Endothelial cell of umbilical vein (primary cell): ENCODE measurements around the gene ZFHX2. TPM values are rescaled to one million over a fixed set of nuclear protein-coding genes. Genes with fewer than 3 reads are reported as not detected.

Experiments
- BruUV-seq: library from RNA; stranded (reverse); fragments of 400-500 nt; replicated peaks from 2 replicates; lab custom pipeline; 2021; lab: Mats Ljungman, UMichigan
- CTCF ChIA-PET: fragments of 300-600, 350-600 bp; sonication (Branson Sonifier 250); formaldehyde crosslinking; loops from one replicate; lab custom pipeline; 2021; ENCODE audit warnings: antibody characterized with exemption, inconsistent platforms; lab: Charles Lee
- POLR2A ChIA-PET: fragments of 300-600, 350-600 bp; sonication (Branson Sonifier 250); formaldehyde crosslinking; loops from one replicate; lab custom pipeline; 2021; ENCODE audit warnings: antibody characterized with exemption, inconsistent platforms; lab: Charles Lee
- DNase-seq: peaks from one replicate; pipeline ENCODE4 v3.0.0-alpha.2; 2011; ENCODE audit warnings: low read depth, low spot score
- FAIRE-seq: peaks from 2 replicates; lab custom pipeline; 2011; peaks lifted over from hg19 to GRCh38; lab: Jason Lieb, UNC
- H2AFZ ChIP-seq: 2 replicates; pipeline ENCODE4 v1.6.0; 2012; ENCODE audit warnings: low read depth, low read length, control low read depth, inconsistent platforms
- H3K27ac ChIP-seq: 2 replicates; pipeline ENCODE4 v1.5.1; 2011; ENCODE audit warnings: low read depth, mild to moderate bottlenecking, control low read depth, low read length, moderate library complexity; ENCODE audit not compliant: insufficient read depth
- H3K27me3 ChIP-seq, 2 experiments: 2 replicates each; pipeline versions ENCODE4 v1.6.0 to v1.6.1; 2011; ENCODE audit warnings: low read length in 2 of 2, mixed read lengths in 1 of 2; ENCODE audit not compliant: control insufficient read depth in 2 of 2, insufficient read depth in 2 of 2
- H3K36me3 ChIP-seq, 2 experiments: 2 replicates in 1 of 2; 3 replicates in 1 of 2; pipeline ENCODE4 v1.5.1; 2011; ENCODE audit warnings: low read length in 2 of 2, mild to moderate bottlenecking in 1 of 2, moderate library complexity in 1 of 2; ENCODE audit not compliant: control insufficient read depth in 2 of 2, insufficient read depth in 2 of 2; ENCODE audit errors: extremely low read depth in 1 of 2
- H3K4me1 ChIP-seq: 3 replicates; pipeline ENCODE4 v1.5.1; 2011; ENCODE audit warnings: mild to moderate bottlenecking, low read length; ENCODE audit not compliant: control insufficient read depth, insufficient read depth; ENCODE audit errors: extremely low read depth
- H3K4me2 ChIP-seq: 2 replicates; pipeline ENCODE4 v1.6.1; 2011; ENCODE audit warnings: low read length, control low read depth, mixed read lengths; ENCODE audit not compliant: insufficient read depth
- H3K4me3 ChIP-seq, 3 experiments: fragments of 200-600 bp in 1 of 3; sonication (generic), shearing (Covaris generic) in 1 of 3; replicated peaks in 1 of 3; 2 replicates each; pipeline ENCODE4 v1.5.1; 2011 to 2016; ENCODE audit warnings: control low read depth in 3 of 3, low read length in 3 of 3, mild to moderate bottlenecking in 2 of 3, inconsistent platforms in 1 of 3, low read depth in 1 of 3, moderate library complexity in 1 of 3; ENCODE audit not compliant: insufficient read depth in 1 of 3
- H3K79me2 ChIP-seq: 2 replicates; pipeline ENCODE4 v1.6.0; 2012; ENCODE audit warnings: low read length, inconsistent platforms; ENCODE audit not compliant: control insufficient read depth, insufficient read depth
- H3K9ac ChIP-seq: replicated peaks from 2 replicates; pipeline ENCODE3; 2011; ENCODE audit warnings: low read length, control low read depth; ENCODE audit not compliant: insufficient read depth; ENCODE audit errors: extremely low read depth
- H3K9me1 ChIP-seq: replicated peaks from 3 replicates; pipeline ENCODE4 v1.6.0; 2011; ENCODE audit warnings: mild to moderate bottlenecking, low read length; ENCODE audit not compliant: control insufficient read depth, insufficient read depth; ENCODE audit errors: extremely low read depth
- H3K9me3 ChIP-seq: replicated peaks from 2 replicates; pipeline ENCODE4 v1.5.1; 2012; ENCODE audit warnings: low read length, inconsistent platforms; ENCODE audit not compliant: control insufficient read depth, insufficient read depth
- H4K20me1 ChIP-seq: replicated peaks from 2 replicates; pipeline ENCODE3; 2011; ENCODE audit warnings: mild to moderate bottlenecking, low read length; ENCODE audit not compliant: control insufficient read depth, insufficient read depth; ENCODE audit errors: extremely low read depth
- EZH2 ChIP-seq: IDR thresholded peaks from 2 replicates; pipeline ENCODE4 v1.6.1; 2012; ENCODE audit warnings: borderline replicate concordance, low read depth, mild to moderate bottlenecking, moderate library complexity, low read length, inconsistent platforms; ENCODE audit not compliant: severe bottlenecking
- FOS ChIP-seq: IDR thresholded peaks from 2 replicates; pipeline ENCODE4 v1.6.1; 2011; ENCODE audit warnings: mild to moderate bottlenecking, low read length, moderate library complexity, borderline replicate concordance; ENCODE audit not compliant: insufficient read depth
- GATA2 ChIP-seq: IDR thresholded peaks from 2 replicates; pipeline ENCODE4 v1.7.0; 2011; ENCODE audit warnings: low read depth, mild to moderate bottlenecking, moderate library complexity, mixed read lengths, low read length; ENCODE audit not compliant: insufficient read length, insufficient read depth
- JUN ChIP-seq: IDR thresholded peaks from 2 replicates; pipeline ENCODE4 v1.6.1; 2011; ENCODE audit warnings: borderline replicate concordance, low read depth; ENCODE audit not compliant: insufficient read length, insufficient read depth
- MYC ChIP-seq: IDR thresholded peaks from one replicate; pipeline ENCODE4 v1.6.1; 2011; ENCODE audit warnings: mild to moderate bottlenecking, low read depth, low read length
- POLR2A ChIP-seq: IDR thresholded peaks from 2 replicates; pipeline ENCODE4 v1.6.1; 2012; ENCODE audit warnings: low read depth, mild to moderate bottlenecking, control low read depth, low read length
- POLR2AphosphoS5 ChIP-seq: IDR thresholded peaks from 2 replicates; pipeline ENCODE4 v1.6.1; 2012; ENCODE audit warnings: low read depth, mild to moderate bottlenecking, control low read depth, low read length, moderate library complexity; ENCODE audit not compliant: insufficient read depth
- dilution Hi-C: fragments of 300-500 bp; cut with MboI; formaldehyde crosslinking; loops from one replicate; pipeline ENCODE4 v1.15.0; 2019; ENCODE audit warnings: low sequenced_read_pairs; ENCODE audit not compliant: extremely low pct_ligation_motif_present
- intact Hi-C: fragments of 100-400 bp; cut with micrococcal nuclease; formaldehyde crosslinking; loops from one replicate; pipeline ENCODE4 v1.10.0; 2022
- polyA plus RNA-seq, 4 experiments: library from polyadenylated mRNA; depleted of rRNA in 3 of 4; stranded (reverse) in 3 of 4; unstranded in 1 of 4; fragments of >200 nt; gene quantifications; 2 replicates each; pipeline versions ENCODE4 v1.2.1 to v1.2.3, GENCODE V29; 2011 to 2012; ENCODE audit warnings: missing spikeins in 1 of 4
- total RNA-seq: library from RNA; stranded (reverse); gene quantifications from 2 replicates; pipeline ENCODE4 v1.2.3, GENCODE V29; 2021
- TF ChIP-seq, protein P1 (sequence below): IDR thresholded peaks from 2 replicates; pipeline ENCODE4 v1.6.1; 2011; ENCODE audit not compliant: insufficient read depth, insufficient read length
- TF ChIP-seq, protein P2 (sequence below), 2 donors: IDR thresholded peaks; 1 replicate in 1 of 2; 2 replicates in 1 of 2; pipeline ENCODE4 v1.5.1; 2011; ENCODE audit warnings: low read length in 2 of 2, mild to moderate bottlenecking in 2 of 2, moderate library complexity in 2 of 2, control low read depth in 1 of 2, inconsistent platforms in 1 of 2, low read depth in 1 of 2; ENCODE audit not compliant: insufficient read depth in 1 of 2; ENCODE audit errors: extremely low read depth in 1 of 2

Gene ZFHX2
- total and polyA plus RNA-seq, 2 donors (not counting 3 experiments of a cell fraction or from before 2014, with no cell fraction given): 0.25 to 2.3 TPM

DNA sequence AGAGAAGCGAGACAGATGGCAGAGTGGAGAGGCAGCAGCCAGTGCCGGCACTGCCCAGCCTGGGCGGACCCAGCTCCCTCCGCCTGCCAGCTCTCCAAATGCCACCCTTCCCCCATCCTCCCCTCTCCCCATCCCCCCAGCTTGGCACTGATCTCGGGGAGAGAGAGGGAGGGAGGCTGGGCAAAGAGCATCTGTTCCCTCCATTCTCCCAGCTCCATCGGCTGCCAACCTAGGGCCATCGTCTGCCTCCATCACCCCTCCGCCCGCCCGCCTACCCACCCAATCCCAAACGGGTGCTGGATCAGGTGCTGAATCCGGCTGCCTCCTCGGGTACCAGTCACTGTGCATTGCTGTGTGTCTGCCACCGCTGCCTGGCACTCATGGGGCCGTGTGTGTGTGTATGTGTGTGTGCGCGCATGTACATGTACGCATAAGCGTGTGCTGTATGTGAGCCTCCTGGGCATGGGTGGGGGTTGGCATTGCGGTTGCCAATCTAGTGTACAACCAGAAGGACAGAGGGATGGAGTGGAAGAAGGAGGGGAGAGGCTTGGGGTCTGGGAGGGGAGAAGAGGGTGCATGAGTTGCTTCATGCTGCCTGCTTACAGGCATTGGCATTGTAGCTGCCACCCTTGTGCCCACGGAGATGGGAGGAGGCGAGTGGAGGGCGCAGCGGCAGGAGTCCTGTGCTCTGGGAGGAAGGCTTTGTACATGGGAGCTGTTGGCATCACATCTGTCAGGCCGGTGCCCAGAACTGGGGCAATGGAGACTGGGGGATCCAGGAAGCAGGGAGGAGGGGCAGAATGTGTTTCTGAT, 38.4 kb downstream of the ZFHX2 start:
- no TSS peak for BruUV-seq
- Histone ChIP-seq H3K4me2 (no peak overlapping the region), H3K9me3 (no peaks in the 10 kb centered on the region), H3K79me2 (no peaks in the 10 kb centered on the region), H3K4me1 (no peaks in the 10 kb centered on the region), H3K4me3 (no peak overlapping the region), H2AFZ (no peak overlapping the region), H3K27me3 (no peaks in the 10 kb centered on the region), H3K36me3 (no peaks in the 10 kb centered on the region), H4K20me1 (no peaks in the 10 kb centered on the region), H3K9ac (no peak overlapping the region), H3K27ac (no peak overlapping the region), H3K9me1 (no peaks in the 10 kb centered on the region)
- CTCF ChIA-PET: interaction anchor here (1.6 kb wide), 1 partner anchor 15 kb away, joined by 3 read pairs; no protein-coding TSS in a partner anchor
- FAIRE-seq (no peak), DNase-seq (no peak)
- TF ChIP-seq FOS: no peak
- no peak for TF ChIP-seq JUN
- TF ChIP-seq, protein P1, sequence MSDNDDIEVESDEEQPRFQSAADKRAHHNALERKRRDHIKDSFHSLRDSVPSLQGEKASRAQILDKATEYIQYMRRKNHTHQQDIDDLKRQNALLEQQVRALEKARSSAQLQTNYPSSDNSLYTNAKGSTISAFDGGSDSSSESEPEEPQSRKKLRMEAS: no peak
- no peak for TF ChIP-seq EZH2
- no peak for TF ChIP-seq POLR2AphosphoS5
- TF ChIP-seq, protein P2, sequence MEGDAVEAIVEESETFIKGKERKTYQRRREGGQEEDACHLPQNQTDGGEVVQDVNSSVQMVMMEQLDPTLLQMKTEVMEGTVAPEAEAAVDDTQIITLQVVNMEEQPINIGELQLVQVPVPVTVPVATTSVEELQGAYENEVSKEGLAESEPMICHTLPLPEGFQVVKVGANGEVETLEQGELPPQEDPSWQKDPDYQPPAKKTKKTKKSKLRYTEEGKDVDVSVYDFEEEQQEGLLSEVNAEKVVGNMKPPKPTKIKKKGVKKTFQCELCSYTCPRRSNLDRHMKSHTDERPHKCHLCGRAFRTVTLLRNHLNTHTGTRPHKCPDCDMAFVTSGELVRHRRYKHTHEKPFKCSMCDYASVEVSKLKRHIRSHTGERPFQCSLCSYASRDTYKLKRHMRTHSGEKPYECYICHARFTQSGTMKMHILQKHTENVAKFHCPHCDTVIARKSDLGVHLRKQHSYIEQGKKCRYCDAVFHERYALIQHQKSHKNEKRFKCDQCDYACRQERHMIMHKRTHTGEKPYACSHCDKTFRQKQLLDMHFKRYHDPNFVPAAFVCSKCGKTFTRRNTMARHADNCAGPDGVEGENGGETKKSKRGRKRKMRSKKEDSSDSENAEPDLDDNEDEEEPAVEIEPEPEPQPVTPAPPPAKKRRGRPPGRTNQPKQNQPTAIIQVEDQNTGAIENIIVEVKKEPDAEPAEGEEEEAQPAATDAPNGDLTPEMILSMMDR (IDR thresholded peaks at IDR 0.05; ENCODE audit: extremely low read depth in 1 of 2, insufficient read depth in 1 of 2, low read depth in 1 of 2, low read length in 2 of 2): no peak
- TF ChIP-seq GATA2: no peak
- TF ChIP-seq MYC: no peak
- TF ChIP-seq POLR2A: no peak
- dilution Hi-C loops: no loop called here
- intact Hi-C loops: no loop called here
- POLR2A ChIA-PET: no interaction called here
